Left renal cortex interstitium (tissue), 4 donors: Measurements from ENCODE around the gene REEP3. TPM values are rescaled to one million over a fixed set of nuclear protein-coding genes. Genes with fewer than 3 reads are reported as not detected.
"Not testable (repeated sequence)": the region's sequence is repeated elsewhere in the genome, so short reads cannot be mapped to it uniquely, and the experiment has no call there.

Source experiments
- DNase-seq, 4 donors: peaks; one replicate each; pipeline ENCODE4 v3.0.0-alpha.2; 2013; ENCODE audit warnings: low read depth in 4 of 4, low spot score in 2 of 4, missing footprints in 1 of 4
- polyA plus RNA-seq, 4 donors: library from polyadenylated mRNA; unstranded; fragments of 120-200 nt; gene quantifications; one replicate each; pipeline ENCODE4 v1.2.1, GENCODE V29; 2013; ENCODE audit not compliant: insufficient read length in 4 of 4

Gene REEP3
- polyA plus RNA-seq, result 10 to 100 TPM; 26.2 to 36.3 (median 28.4) TPM

GRCh38 chr10:63520500-63521415 is at the start of gene REEP3:
TSS of gene REEP3 (plus strand) at chr10:63521401. CDS start at chr10:63521546, 145 bp downstream.
- DNase-seq, result peak; percentile 32 to 63 (median 44)

GRCh38 chr10:63474488-63474887 is 46.7 kb upstream of the REEP3 start:
- no peak for DNase-seq

- DNase-seq, result no peak
Observed at GRCh38 chr10:63477927-63478326, 43.3 kb upstream of the REEP3 start.

- no peak for DNase-seq
Observed at GRCh38 chr10:63478564-63478963, 42.6 kb upstream of the REEP3 start.

- DNase-seq, result no peak
Observed at GRCh38 chr10:63480237-63480636, 41.0 kb upstream of the REEP3 start.

GRCh38 chr10:63481815-63482421 is 39.3 kb upstream of the REEP3 start:
- DNase-seq, result no peak

GRCh38 chr10:63483983-63484382 is 37.2 kb upstream of the REEP3 start:
- DNase-seq, result no peak

GRCh38 chr10:63487990-63488389 is 33.2 kb upstream of the REEP3 start:
- DNase-seq, result no peak

- DNase-seq, result no peak
Observed at GRCh38 chr10:63489838-63490237, 31.4 kb upstream of the REEP3 start.

GRCh38 chr10:63491588-63492316 is 29.4 kb upstream of the REEP3 start:
- no peak for DNase-seq

- DNase-seq, result not testable (repeated sequence)
Observed at GRCh38 chr10:63492317-63492690, 28.9 kb upstream of the REEP3 start.

GRCh38 chr10:63493004-63493403 is 28.2 kb upstream of the REEP3 start:
- DNase-seq, result no peak

GRCh38 chr10:63494951-63495350 is 26.2 kb upstream of the REEP3 start:
- DNase-seq, result no peak

- no peak for DNase-seq
Observed at GRCh38 chr10:63496561-63496960, 24.6 kb upstream of the REEP3 start.

GRCh38 chr10:63497321-63497720 is 23.9 kb upstream of the REEP3 start:
- DNase-seq, result no peak

GRCh38 chr10:63498665-63499064 is 22.5 kb upstream of the REEP3 start:
- no peak for DNase-seq

- DNase-seq, result not testable (repeated sequence)
Observed at GRCh38 chr10:63500551-63500950, 20.6 kb upstream of the REEP3 start.

- DNase-seq, result no peak
Observed at GRCh38 chr10:63501954-63502353, 19.2 kb upstream of the REEP3 start.

GRCh38 chr10:63502832-63503231 is 18.4 kb upstream of the REEP3 start:
- DNase-seq, result no peak

GRCh38 chr10:63503395-63503794 is 17.8 kb upstream of the REEP3 start:
- no peak for DNase-seq
